HepG2 (cell line): ENCODE data around the gene KIZ. TPM values are rescaled to one million over a fixed set of nuclear protein-coding genes. Genes with fewer than 3 reads are reported as not detected.

Source experiments
- ATAC-seq: fragments of 200-7000 bp; cut with Tn5 transposase; 3 replicates; pipeline ENCODE4 v1.9.1; 2020; ENCODE audit warnings: mild to moderate bottlenecking, moderate library complexity
- BruUV-seq: library from RNA; stranded (reverse); fragments of 400-500 nt; replicated peaks from 2 replicates; lab custom pipeline; 2021; lab: Mats Ljungman, UMichigan
- CTCF ChIA-PET: fragments of 300-600 bp; formaldehyde crosslinking; extraction: SDS; loops from one replicate; lab custom pipeline; 2021; ENCODE audit warnings: low total read pairs, inconsistent platforms, low intra/inter-chr PET ratio; lab: Yijun Ruan, JAX
- POLR2A ChIA-PET: fragments of 350-600 bp; sonication (Branson Sonifier 250); formaldehyde crosslinking; loops from one replicate; lab custom pipeline; 2020; ENCODE audit warnings: antibody characterized with exemption, inconsistent platforms; lab: Yijun Ruan, JAX
- DNase-seq: peaks from one replicate; pipeline ENCODE4 v3.0.0-alpha.2; 2015; ENCODE audit warnings: low spot score
- FAIRE-seq: peaks from 3 replicates; lab custom pipeline; 2011; peaks lifted over from hg19 to GRCh38; lab: Jason Lieb, UNC
- H2AFZ ChIP-seq: one replicate; pipeline ENCODE4 v1.6.1; 2011; ENCODE audit warnings: low read length, inconsistent platforms
- H3K27ac ChIP-seq: fragments of 300-600 bp; 3 replicates; pipeline ENCODE4 v1.8.0; 2011; ENCODE audit warnings: mixed run types, mild to moderate bottlenecking, mixed read lengths, low read length, inconsistent platforms; ENCODE audit not compliant: insufficient read depth; ENCODE audit errors: extremely low read length
- H3K27me3 ChIP-seq, 2 experiments: fragments of 200-600 bp in 1 of 2; 2 replicates in 1 of 2; 3 replicates in 1 of 2; pipeline versions ENCODE4 v1.6.0 to v1.8.0; 2011; ENCODE audit warnings: low read length in 2 of 2, mild to moderate bottlenecking in 2 of 2, moderate library complexity in 2 of 2, inconsistent platforms in 1 of 2; ENCODE audit not compliant: insufficient read depth in 2 of 2, control insufficient read depth in 1 of 2
- H3K36me3 ChIP-seq, 2 experiments: fragments of 200-600 bp in 1 of 2; replicated peaks in 1 of 2; 2 replicates in 1 of 2; 3 replicates in 1 of 2; pipeline versions ENCODE4 v1.5.1 to v1.8.0; 2011; ENCODE audit warnings: low read length in 2 of 2, inconsistent platforms in 1 of 2; ENCODE audit not compliant: insufficient read depth in 2 of 2, control insufficient read depth in 1 of 2
- H3K4me1 ChIP-seq: 2 replicates; pipeline ENCODE4 v1.5.1; 2012; ENCODE audit warnings: low read length, inconsistent platforms; ENCODE audit not compliant: insufficient read depth
- H3K4me2 ChIP-seq: 2 replicates; pipeline ENCODE4 v1.6.0; 2011; ENCODE audit warnings: low read depth, low read length, inconsistent platforms
- H3K4me3 ChIP-seq, 3 experiments: fragments of 200-600 bp in 1 of 3; sonication (generic), shearing (Covaris generic) in 1 of 3; replicated peaks in 1 of 3; 2 replicates each; pipeline ENCODE4 v1.5.1; 2011 to 2016; ENCODE audit warnings: low read length in 3 of 3, inconsistent platforms in 2 of 3, low read depth in 2 of 3, mild to moderate bottlenecking in 2 of 3, control low read depth in 1 of 3, mixed read lengths in 1 of 3; ENCODE audit not compliant: insufficient read depth in 1 of 3
- H3K79me2 ChIP-seq: one replicate; pipeline ENCODE4 v1.6.1; 2011; ENCODE audit warnings: low read length, inconsistent platforms; ENCODE audit not compliant: insufficient read depth
- H3K9ac ChIP-seq: 2 replicates; pipeline ENCODE4 v1.6.0; 2011; ENCODE audit warnings: mild to moderate bottlenecking, low read depth, low read length, inconsistent platforms; ENCODE audit not compliant: insufficient read depth
- H3K9me3 ChIP-seq: 2 replicates; pipeline ENCODE4 v1.5.1; 2012; ENCODE audit warnings: mild to moderate bottlenecking, low read length
- H4K20me1 ChIP-seq: 2 replicates; pipeline ENCODE4 v1.6.0; 2011; ENCODE audit warnings: inconsistent platforms, mild to moderate bottlenecking, low read length, moderate library complexity; ENCODE audit not compliant: insufficient read depth
- HNRNPH1 ChIP-seq: fragments of 200-400 bp; formaldehyde crosslinking; optimal IDR thresholded peaks from 2 replicates; pipeline ENCODE3; 2017; ENCODE audit warnings: mild to moderate bottlenecking, low read depth, low read length
- HOXA3 ChIP-seq: sonication (generic); formaldehyde crosslinking; IDR thresholded peaks from 2 replicates; pipeline ENCODE4 v1.5.0; 2020; ENCODE audit warnings: missing genetic modification reagents
- NR1H2 ChIP-seq: sonication (generic); formaldehyde crosslinking; IDR thresholded peaks from 2 replicates; pipeline ENCODE4 v1.8.1; 2022; ENCODE audit warnings: low read depth, missing genetic modification reagents, borderline replicate concordance
- PTBP1 ChIP-seq: fragments of 200-400 bp; formaldehyde crosslinking; IDR thresholded peaks from 2 replicates; pipeline ENCODE4 v1.6.1; 2018; ENCODE audit warnings: low read length, low read depth; ENCODE audit not compliant: poor library complexity, severe bottlenecking
- RXRA ChIP-seq: sonication (generic); formaldehyde crosslinking; IDR thresholded peaks from 2 replicates; pipeline ENCODE4 v1.5.1; 2020; ENCODE audit warnings: missing genetic modification reagents
- ZNF225 ChIP-seq: sonication (generic); formaldehyde crosslinking; IDR thresholded peaks from 2 replicates; pipeline ENCODE4 v1.4.0; 2020; ENCODE audit warnings: mild to moderate bottlenecking, missing genetic modification reagents
- ZNF234 ChIP-seq: sonication (generic); formaldehyde crosslinking; conservative IDR thresholded peaks from 2 replicates; pipeline ENCODE4 v1.5.1; 2020; ENCODE audit warnings: mild to moderate bottlenecking, missing genetic modification reagents
- ZNF441 ChIP-seq: sonication (generic); formaldehyde crosslinking; IDR thresholded peaks from 2 replicates; pipeline ENCODE4 v1.7.0; 2021; ENCODE audit warnings: missing genetic modification reagents, borderline replicate concordance
- WGBS: methylation state at CpG from one replicate; pipeline ENCODE4 v1.1.6; 2017; ENCODE audit warnings: low lambda C conversion rate; 5-methylcytosine and 5-hydroxymethylcytosine counted together
- in situ Hi-C: cut with HindIII; loops from 2 replicates; pipeline ENCODE4 v1.10.0; 2017; ENCODE audit warnings: low pct_unique_long_range_greater_than_20kb; ENCODE audit not compliant: extremely low pct_ligation_motif_present
- intact Hi-C: fragments of 100-400 bp; cut with micrococcal nuclease; formaldehyde crosslinking; loops from one replicate; pipeline ENCODE4 v1.10.0; 2022; ENCODE audit not compliant: unreplicated experiment
- polyA plus RNA-seq, 8 experiments: library from polyadenylated mRNA; depleted of rRNA in 3 of 8; stranded (reverse) in 7 of 8; unstranded in 1 of 8; fragments of >200 nt; fragmentation: Illumina TruSeq in 4 of 8; extraction: Trizol in 4 of 8; gene quantifications; 2 replicates each; pipeline versions ENCODE4 v1.2.1 to v1.2.3, GENCODE V29; 2011 to 2016; ENCODE audit warnings: low read depth in 4 of 8, missing spikeins in 1 of 8, mixed read lengths in 1 of 8; ENCODE audit not compliant: insufficient read depth in 1 of 8
- total RNA-seq, 5 experiments: library from RNA; depleted of rRNA; stranded (reverse); fragments of >200 nt; fragmentation: Illumina TruSeq; extraction: Trizol; gene quantifications; 2 replicates each; pipeline ENCODE4 v1.2.3, GENCODE V29; 2016; ENCODE audit warnings: low read depth in 1 of 5
- TF ChIP-seq, protein P1 (sequence below): sonication (generic); formaldehyde crosslinking; IDR thresholded peaks from 2 replicates; pipeline ENCODE4 v1.5.0; 2020; ENCODE audit warnings: missing genetic modification reagents, mild to moderate bottlenecking, borderline replicate concordance
- TF ChIP-seq, protein P2 (sequence below): IDR thresholded peaks from 2 replicates; pipeline ENCODE4 v1.6.1; 2016; ENCODE audit warnings: mild to moderate bottlenecking, missing biosample characterization, missing genetic modification reagents

Gene KIZ
- total and polyA plus RNA-seq, 2 of the 13 experiments (the other 11 are each of a cell fraction or from before 2014, with no cell fraction given): 46.3 to 114 TPM

GRCh38 chr20:21266191-21266536 is 140.3 kb downstream of the KIZ start (continued):
- TF ChIP-seq, protein P1, sequence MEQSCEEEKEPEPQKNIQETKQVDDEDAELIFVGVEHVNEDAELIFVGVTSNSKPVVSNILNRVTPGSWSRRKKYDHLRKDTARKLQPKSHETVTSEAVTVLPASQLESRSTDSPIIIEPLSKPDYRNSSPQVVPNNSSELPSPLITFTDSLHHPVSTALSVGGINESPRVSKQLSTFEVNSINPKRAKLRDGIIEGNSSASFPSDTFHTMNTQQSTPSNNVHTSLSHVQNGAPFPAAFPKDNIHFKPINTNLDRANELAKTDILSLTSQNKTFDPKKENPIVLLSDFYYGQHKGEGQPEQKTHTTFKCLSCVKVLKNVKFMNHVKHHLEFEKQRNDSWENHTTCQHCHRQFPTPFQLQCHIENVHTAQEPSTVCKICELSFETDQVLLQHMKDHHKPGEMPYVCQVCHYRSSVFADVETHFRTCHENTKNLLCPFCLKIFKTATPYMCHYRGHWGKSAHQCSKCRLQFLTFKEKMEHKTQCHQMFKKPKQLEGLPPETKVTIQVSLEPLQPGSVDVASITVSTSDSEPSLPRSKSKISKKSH (CRISPR knock-in tag): no peak; the same call in 1 of the 2 replicates
- TF ChIP-seq RXRA (0 out of 2 replicates have a peak, but pooled peaks have one; percentile 9), HNRNPH1 (no peak)

- Histone ChIP-seq H2AFZ (no peak overlapping the region), H3K79me2 (no peaks in the 10 kb centered on the region), H3K4me3 (no peak overlapping the region), H3K27me3 (peaks cover 3 to 45% of the 10 kb centered on the region in 2 experiments; a peak in 4 of 5 replicates), H3K36me3 (no peaks in the 10 kb centered on the region), H3K9me3 (no peaks in the 10 kb centered on the region), H3K9ac (no peak overlapping the region), H3K27ac (no peak overlapping the region), H4K20me1 (no peaks in the 10 kb centered on the region), H3K4me1 (no peaks in the 10 kb centered on the region), H3K4me2 (no peak overlapping the region)
- FAIRE-seq: no peak
- in situ Hi-C loops (no loop called here), intact Hi-C loops (no loop called here)
- CTCF ChIA-PET: no interaction called here
- no peak for DNase-seq
- POLR2A ChIA-PET: no interaction called here
- WGBS: 0% methylated on average over 2 of the region's 2 CpGs
- no peak for ATAC-seq
- TF ChIP-seq ZNF234 (CRISPR knock-in tag) (no peak), PTBP1 (no peak), ZNF225 (no peak), ZNF441 (CRISPR knock-in tag) (no peak), HOXA3 (CRISPR knock-in tag) (no peak), HNRNPH1 (no peak), NR1H2 (no peak)
- TF ChIP-seq, protein P2, sequence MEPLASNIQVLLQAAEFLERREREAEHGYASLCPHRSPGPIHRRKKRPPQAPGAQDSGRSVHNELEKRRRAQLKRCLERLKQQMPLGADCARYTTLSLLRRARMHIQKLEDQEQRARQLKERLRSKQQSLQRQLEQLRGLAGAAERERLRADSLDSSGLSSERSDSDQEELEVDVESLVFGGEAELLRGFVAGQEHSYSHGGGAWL: no peak
- no TSS peak for BruUV-seq
These were observed 143.9 kb downstream of the KIZ start for GRCh38 chr20:21269772-21270171.
